Stomach (tissue), 9 donors: Measurements from ENCODE around the gene STK32C. TPM values are rescaled to one million over a fixed set of nuclear protein-coding genes. Genes with fewer than 3 reads are reported as not detected.

Experiments
- DNase-seq, 2 donors: peaks; one replicate each; pipeline versions ENCODE4 v3.0.0 to v3.0.0-alpha.2; 2013 to 2019
- H3K27ac ChIP-seq, 5 donors: fragments of 200-600 bp in 4 of 5; sonication (generic) in 4 of 5; one replicate each; pipeline ENCODE4 v1.5.1; 2013 to 2019; ENCODE audit warnings: mild to moderate bottlenecking in 1 of 5, moderate library complexity in 1 of 5
- H3K27me3 ChIP-seq, 3 donors: fragments of 200-600 bp; sonication (generic); one replicate each; pipeline ENCODE4 v1.5.1; 2017 to 2019; ENCODE audit warnings: mixed run types in 1 of 3
- H3K36me3 ChIP-seq, 4 donors: fragments of 200-600 bp; sonication (generic); 1 replicate in 3 of 4; 2 replicates in 1 of 4; pipeline ENCODE4 v1.5.1; 2016 to 2019
- H3K4me1 ChIP-seq, 4 donors: fragments of 200-600 bp; sonication (generic); one replicate each; pipeline ENCODE4 v1.5.1; 2016 to 2019
- H3K4me3 ChIP-seq, 4 donors: fragments of 200-600 bp; sonication (generic) in 3 of 4; one replicate each; pipeline ENCODE4 v1.5.1; 2016 to 2019; ENCODE audit warnings: mild to moderate bottlenecking in 1 of 4
- H3K9me3 ChIP-seq, 4 donors: fragments of 200-600 bp; sonication (generic); one replicate each; pipeline ENCODE4 v1.5.1; 2016 to 2019
- CTCF ChIP-seq, 7 experiments: fragments of 450-650 bp in 4 of 7; fragments of 200-600 bp in 3 of 7; sonication (generic) in 3 of 7; IDR thresholded peaks; one replicate each; pipeline ENCODE4 v1.5.1; 2016 to 2019; ENCODE audit warnings: antibody characterized with exemption in 7 of 7, control low read depth in 2 of 7, mild to moderate bottlenecking in 1 of 7
- EP300 ChIP-seq: sonication (generic); formaldehyde crosslinking; IDR thresholded peaks from one replicate; pipeline ENCODE4 v1.6.1; 2017; ENCODE audit warnings: antibody characterized with exemption
- POLR2A ChIP-seq, 4 donors: fragments of 450-650 bp; IDR thresholded peaks; one replicate each; pipeline ENCODE4 v1.6.1; 2016; ENCODE audit warnings: antibody characterized with exemption in 4 of 4, control low read depth in 2 of 4, mild to moderate bottlenecking in 1 of 4, moderate library complexity in 1 of 4
- POLR2AphosphoS5 ChIP-seq, 3 donors: sonication (generic); formaldehyde crosslinking; IDR thresholded peaks; one replicate each; pipeline ENCODE4 v1.6.1; 2016; ENCODE audit warnings: antibody characterized with exemption in 3 of 3
- WGBS, 5 donors: extraction: QIAGEN DNeasy Blood & Tissue Kit in 3 of 5; methylation state at CpG; one replicate each; pipeline versions ENCODE4 v1.1.5 to v1.1.7; 2013 to 2018; 5-methylcytosine and 5-hydroxymethylcytosine counted together
- intact Hi-C: fragments of 100-400 bp; cut with DNase I; formaldehyde crosslinking; loops from one replicate; pipeline ENCODE4 v1.15.1; 2023; ENCODE audit warnings: low total_unique reads
- polyA plus RNA-seq, 3 donors: library from polyadenylated mRNA; stranded (reverse); fragments of 200-250 nt; gene quantifications; one replicate each; pipeline ENCODE4 v1.2.3, GENCODE V29; 2013
- total RNA-seq, 5 donors: library from RNA; depleted of rRNA; stranded (reverse); fragments of >200 nt; gene quantifications; one replicate each; pipeline versions ENCODE4 v1.1.0 to v1.2.3, GENCODE V29; 2014 to 2016
- donor health status: healthy with polysubstance abuse.
- donor health status: Bipolar disorder and iron deficiency.
- donor health status: healthy.

STK32C gene
- total and polyA plus RNA-seq, 8 donors, result 1.6 to 71.0 (median 7.9) TPM; not detected in 1

- Histone ChIP-seq H3K4me1 (peaks cover 0 to 8% (median 0%) of the 10 kb centered on the region in 4 donors), H3K27ac (no peak overlapping the region), H3K9me3 (no peaks in the 10 kb centered on the region), H3K4me3 (no peak overlapping the region), H3K36me3 (no peaks in the 10 kb centered on the region), H3K27me3 (no peaks in the 10 kb centered on the region)
- no peak for DNase-seq
- intact Hi-C loops, result no loop called here
- 90 to 93% (median 91%) methylated on average over 9 to 13 of the region's 13 CpGs for WGBS, 5 donors
- no peak for TF ChIP-seq POLR2A (IDR thresholded peaks at IDR 0.05)
- TF ChIP-seq EP300, result no peak
- no peak for TF ChIP-seq CTCF (IDR thresholded peaks at IDR 0.05)
- no peak for TF ChIP-seq POLR2AphosphoS5 (IDR thresholded peaks at IDR 0.05)
Measured at GRCh38 chr10:132236881-132237280, 70.9 kb downstream of the STK32C start.

DNA sequence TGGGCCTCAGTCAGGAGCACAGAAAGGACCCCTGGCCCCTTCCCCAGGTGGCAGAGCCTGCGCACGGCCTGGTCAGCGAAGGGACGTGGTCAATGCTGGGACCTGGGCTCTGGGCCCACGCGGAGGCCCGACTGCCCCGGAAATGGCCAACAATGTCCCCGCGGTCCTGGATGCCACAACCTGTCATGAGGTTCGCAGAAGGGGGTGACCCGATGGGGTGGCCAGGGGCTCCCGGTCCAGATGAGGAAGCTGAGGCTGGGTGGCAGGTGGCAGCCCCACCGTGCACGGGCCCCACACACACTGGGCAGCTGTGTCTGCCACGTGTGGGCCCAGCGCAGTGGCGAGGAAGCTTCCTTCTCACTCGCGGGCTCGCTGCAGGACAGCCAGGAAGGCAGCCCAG, 71.6 kb downstream of the STK32C start:
- Histone ChIP-seq H3K27me3 (no peaks in the 10 kb centered on the region), H3K4me1 (peaks cover 0 to 12% (median under 1%) of the 10 kb centered on the region in 4 donors), H3K9me3 (no peaks in the 10 kb centered on the region), H3K36me3 (no peaks in the 10 kb centered on the region), H3K27ac (no peak overlapping the region), H3K4me3 (no peak overlapping the region)
- 92 to 100% (median 96%) methylated on average over 5 to 21 of the region's 21 CpGs for WGBS, 5 donors
- intact Hi-C loops, result no loop called here
- DNase-seq, result no peak
- TF ChIP-seq POLR2AphosphoS5 (IDR thresholded peaks at IDR 0.05) (no peak), POLR2A (IDR thresholded peaks at IDR 0.05) (no peak), EP300 (no peak), CTCF (IDR thresholded peaks at IDR 0.05) (no peak)

GRCh38 chr10:132234860-132235259, 72.9 kb downstream of the STK32C start:
- WGBS, 5 donors, result 86 to 96% (median 95%) methylated on average over 6 of the region's 6 CpGs
- Histone ChIP-seq H3K4me1 (peaks cover 0 to 24% (median 10%) of the 10 kb centered on the region in 4 donors), H3K27me3 (no peaks in the 10 kb centered on the region), H3K36me3 (no peaks in the 10 kb centered on the region), H3K4me3 (no peak overlapping the region), H3K27ac (no peak overlapping the region), H3K9me3 (no peaks in the 10 kb centered on the region)
- no peak for DNase-seq
- intact Hi-C loops, result no loop called here
- TF ChIP-seq EP300, result no peak
- TF ChIP-seq CTCF (IDR thresholded peaks at IDR 0.05), result no peak
- TF ChIP-seq POLR2A (IDR thresholded peaks at IDR 0.05), result no peak
- TF ChIP-seq POLR2AphosphoS5 (IDR thresholded peaks at IDR 0.05), result no peak

DNA sequence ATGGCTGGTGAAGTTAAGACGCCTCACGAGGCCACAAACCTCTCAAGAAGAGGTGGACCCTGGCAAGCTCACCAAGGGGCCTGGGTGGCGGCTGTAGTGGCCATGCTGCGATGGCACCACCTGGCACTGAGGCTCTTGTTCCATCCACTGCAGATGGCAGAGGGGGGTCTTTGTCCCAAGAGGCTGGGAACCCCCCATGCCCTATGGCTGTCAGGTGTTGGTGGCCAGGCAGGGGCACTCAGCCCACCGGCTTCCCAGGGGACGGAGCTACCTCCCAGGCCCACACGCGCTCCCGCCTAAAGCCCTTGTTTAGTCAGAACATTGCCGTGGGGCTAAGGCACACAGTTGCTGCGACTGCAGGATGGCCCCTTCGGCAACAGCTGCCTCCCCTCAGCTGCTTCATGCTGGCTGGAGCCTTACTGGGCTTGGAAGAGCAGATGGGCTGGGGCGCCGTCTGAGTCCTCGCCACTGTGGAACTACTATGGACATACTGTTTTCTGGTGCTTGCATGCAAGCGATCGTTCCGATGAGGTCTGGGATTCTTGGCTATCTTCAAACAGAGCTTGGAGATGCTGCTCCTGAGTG, 74.2 kb downstream of the STK32C start:
- TF ChIP-seq CTCF (IDR thresholded peaks at IDR 0.05), result no peak
- no peak for TF ChIP-seq POLR2A (IDR thresholded peaks at IDR 0.05)
- no peak for TF ChIP-seq POLR2AphosphoS5 (IDR thresholded peaks at IDR 0.05)
- no peak for TF ChIP-seq EP300

More for the DNA sequence above, 74.2 kb downstream of the STK32C start:
- intact Hi-C loops, result no loop called here
- 75 to 87% (median 82%) methylated on average over 18 of the region's 18 CpGs for WGBS, 5 donors
- peak in 1 of 2 donors; percentile 56 for DNase-seq
- Histone ChIP-seq H3K9me3 (no peaks in the 10 kb centered on the region), H3K4me3 (no peak overlapping the region), H3K27me3 (no peaks in the 10 kb centered on the region), H3K36me3 (no peaks in the 10 kb centered on the region), H3K27ac (no peak overlapping the region), H3K4me1 (peaks cover 0 to 27% (median 10%) of the 10 kb centered on the region in 4 donors)
